Uterus (tissue), 2 donors: ENCODE data around the gene FAM124B.

ENCODE experiments used
- POLR2A ChIP-seq, 2 donors: fragments of 450-650 bp; IDR thresholded peaks; one replicate each; pipeline ENCODE4 v1.6.1; 2016; ENCODE audit warnings: antibody characterized with exemption in 2 of 2, mild to moderate bottlenecking in 1 of 2, moderate library complexity in 1 of 2
- TF ChIP-seq, protein P1 (sequence below), 4 experiments: fragments of 200-600 bp in 2 of 4; fragments of 450-650 bp in 2 of 4; sonication (generic) in 2 of 4; IDR thresholded peaks; one replicate each; pipeline ENCODE4 v1.5.1; 2016 to 2019; ENCODE audit warnings: antibody characterized with exemption in 4 of 4, mild to moderate bottlenecking in 2 of 4, moderate library complexity in 1 of 4

DNA sequence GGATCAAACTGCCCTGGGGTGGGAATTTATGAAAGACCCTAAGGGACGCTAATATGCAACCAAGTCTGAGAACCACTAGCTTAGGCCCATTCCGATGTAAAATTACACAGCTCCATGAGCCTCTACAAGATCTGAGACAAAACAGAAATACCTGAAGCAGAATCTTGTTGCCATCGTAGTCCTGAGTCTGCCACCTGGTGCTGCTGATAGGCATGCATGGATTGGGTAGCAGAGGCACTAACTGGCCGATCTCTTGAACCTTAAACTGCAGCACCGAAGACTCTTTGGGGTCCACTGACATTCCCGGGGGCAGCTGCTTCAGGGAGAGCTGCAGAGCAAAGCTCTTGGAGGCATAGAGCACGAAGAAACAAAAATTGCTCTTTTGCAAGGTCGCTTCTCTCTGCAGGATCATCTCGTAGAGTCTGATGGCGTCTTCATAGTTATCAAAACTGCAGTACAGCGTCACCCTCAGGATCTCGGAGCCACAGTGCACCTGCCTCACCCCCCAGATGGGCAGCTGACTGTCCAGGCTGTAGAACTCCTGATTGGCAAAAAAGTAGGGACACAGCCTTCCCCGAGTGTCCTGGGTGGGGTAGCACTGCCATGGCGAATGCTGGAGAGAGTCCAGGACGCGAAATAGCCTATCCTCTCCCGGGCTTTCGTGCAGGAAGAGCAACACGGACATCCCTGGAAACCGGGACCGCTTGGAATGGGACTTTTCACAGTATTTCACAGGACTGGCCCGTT is 848 bp downstream of the FAM124B start:
- TF ChIP-seq, protein P1, sequence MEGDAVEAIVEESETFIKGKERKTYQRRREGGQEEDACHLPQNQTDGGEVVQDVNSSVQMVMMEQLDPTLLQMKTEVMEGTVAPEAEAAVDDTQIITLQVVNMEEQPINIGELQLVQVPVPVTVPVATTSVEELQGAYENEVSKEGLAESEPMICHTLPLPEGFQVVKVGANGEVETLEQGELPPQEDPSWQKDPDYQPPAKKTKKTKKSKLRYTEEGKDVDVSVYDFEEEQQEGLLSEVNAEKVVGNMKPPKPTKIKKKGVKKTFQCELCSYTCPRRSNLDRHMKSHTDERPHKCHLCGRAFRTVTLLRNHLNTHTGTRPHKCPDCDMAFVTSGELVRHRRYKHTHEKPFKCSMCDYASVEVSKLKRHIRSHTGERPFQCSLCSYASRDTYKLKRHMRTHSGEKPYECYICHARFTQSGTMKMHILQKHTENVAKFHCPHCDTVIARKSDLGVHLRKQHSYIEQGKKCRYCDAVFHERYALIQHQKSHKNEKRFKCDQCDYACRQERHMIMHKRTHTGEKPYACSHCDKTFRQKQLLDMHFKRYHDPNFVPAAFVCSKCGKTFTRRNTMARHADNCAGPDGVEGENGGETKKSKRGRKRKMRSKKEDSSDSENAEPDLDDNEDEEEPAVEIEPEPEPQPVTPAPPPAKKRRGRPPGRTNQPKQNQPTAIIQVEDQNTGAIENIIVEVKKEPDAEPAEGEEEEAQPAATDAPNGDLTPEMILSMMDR (IDR thresholded peaks at IDR 0.05) = no peak
- no peak for TF ChIP-seq POLR2A (IDR thresholded peaks at IDR 0.05)
